WTC11 (cell line): Measurements from ENCODE around the gene ATP2B3. TPM values are rescaled to one million over a fixed set of nuclear protein-coding genes. Genes with fewer than 3 reads are reported as not detected.

Source experiments
- ATAC-seq: fragments of 200-7000 bp; cut with Tn5 transposase; 2 replicates; pipeline ENCODE4 v1.10.0; 2021; ENCODE audit warnings: mild to moderate bottlenecking, moderate library complexity
- CTCF ChIA-PET: fragments of 300-600 bp; sonication (Branson Sonifier 250); formaldehyde crosslinking; loops from one replicate; lab custom pipeline; 2021; ENCODE audit warnings: antibody characterized with exemption; lab: Charles Lee
- POLR2A ChIA-PET: fragments of 350-600 bp; sonication (Branson Sonifier 250); formaldehyde crosslinking; loops from one replicate; lab custom pipeline; 2021; ENCODE audit warnings: antibody characterized with exemption; lab: Charles Lee
- DNase-seq: peaks from one replicate; pipeline ENCODE4 v3.0.0; 2021; ENCODE audit warnings: low spot score
- H3K27ac Mint-ChIP-seq: 2 replicates; pipeline ENCODE4 v1.8.0; 2021; ENCODE audit warnings: mixed read lengths
- H3K27me3 Mint-ChIP-seq: 2 replicates; pipeline ENCODE4 v1.8.0; 2021; ENCODE audit warnings: low read depth, mild to moderate bottlenecking, moderate library complexity, mixed read lengths
- H3K36me3 Mint-ChIP-seq: 2 replicates; pipeline ENCODE4 v1.8.0; 2021; ENCODE audit warnings: mixed read lengths
- H3K4me1 Mint-ChIP-seq: 2 replicates; pipeline ENCODE4 v1.8.0; 2022; ENCODE audit warnings: mixed read lengths
- H3K4me3 Mint-ChIP-seq: 2 replicates; pipeline ENCODE4 v1.8.0; 2021; ENCODE audit warnings: mild to moderate bottlenecking, moderate library complexity, mixed read lengths
- H3K9me3 Mint-ChIP-seq: 2 replicates; pipeline ENCODE4 v1.8.0; 2021; ENCODE audit warnings: mixed read lengths
- ATF2 ChIP-seq: sonication (generic); formaldehyde crosslinking; IDR thresholded peaks from 2 replicates; pipeline ENCODE4 v1.8.1; 2022; ENCODE audit warnings: low read depth, missing genetic modification reagents, borderline replicate concordance
- E2F5 ChIP-seq: sonication (generic); formaldehyde crosslinking; IDR thresholded peaks from 2 replicates; pipeline ENCODE4 v1.8.1; 2022; ENCODE audit warnings: mild to moderate bottlenecking, moderate library complexity, missing genetic modification reagents
- ERG ChIP-seq: fragments of 250-450 bp; sonication (Bioruptor Pico); IDR thresholded peaks from 2 replicates; pipeline ENCODE4 v1.8.0; 2021; ENCODE audit warnings: mild to moderate bottlenecking
- FOXP1 ChIP-seq: sonication (generic); formaldehyde crosslinking; IDR thresholded peaks from 2 replicates; pipeline ENCODE4 v1.8.0; 2022; ENCODE audit warnings: missing genetic modification reagents, mild to moderate bottlenecking, moderate library complexity, borderline replicate concordance
- IRF2 ChIP-seq: sonication (generic); formaldehyde crosslinking; IDR thresholded peaks from 2 replicates; pipeline ENCODE4 v1.8.0; 2022; ENCODE audit warnings: low read depth, missing genetic modification reagents, borderline replicate concordance
- JUN ChIP-seq: sonication (generic); formaldehyde crosslinking; IDR thresholded peaks from 2 replicates; pipeline ENCODE4 v1.8.0; 2023; ENCODE audit warnings: mild to moderate bottlenecking, missing genetic modification reagents
- KAT7 ChIP-seq: sonication (generic); formaldehyde crosslinking; IDR thresholded peaks from 2 replicates; pipeline ENCODE4 v1.8.1; 2023; ENCODE audit warnings: missing genetic modification reagents, mild to moderate bottlenecking, borderline replicate concordance
- NFE2L1 ChIP-seq: sonication (generic); formaldehyde crosslinking; IDR thresholded peaks from 2 replicates; pipeline ENCODE4 v1.8.1; 2023; ENCODE audit warnings: missing genetic modification reagents
- NFYB ChIP-seq: sonication (generic); formaldehyde crosslinking; conservative IDR thresholded peaks from 2 replicates; pipeline ENCODE4 v1.8.0; 2022; ENCODE audit warnings: low read depth, missing genetic modification reagents
- NR1H2 ChIP-seq: sonication (generic); formaldehyde crosslinking; IDR thresholded peaks from 2 replicates; pipeline ENCODE4 v1.9.0; 2021; ENCODE audit warnings: mild to moderate bottlenecking, moderate library complexity, missing genetic modification reagents
- NR3C1 ChIP-seq: sonication (generic); formaldehyde crosslinking; conservative IDR thresholded peaks from 2 replicates; pipeline ENCODE4 v1.8.1; 2023; ENCODE audit warnings: low read depth, mild to moderate bottlenecking, missing genetic modification reagents
- OVOL2 ChIP-seq: fragments of 250-450 bp; sonication (Bioruptor Pico); IDR thresholded peaks from 2 replicates; pipeline ENCODE4 v1.9.0; 2021; ENCODE audit warnings: mild to moderate bottlenecking, borderline replicate concordance
- SMAD3 ChIP-seq: sonication (generic); formaldehyde crosslinking; IDR thresholded peaks from 2 replicates; pipeline ENCODE4 v1.8.0; 2022; ENCODE audit warnings: missing genetic modification reagents, mild to moderate bottlenecking, borderline replicate concordance
- ZNF263 ChIP-seq: sonication (generic); formaldehyde crosslinking; IDR thresholded peaks from 2 replicates; pipeline ENCODE4 v1.8.1; 2022; ENCODE audit warnings: low read depth, mild to moderate bottlenecking, moderate library complexity, missing genetic modification reagents
- ZNF423 ChIP-seq: fragments of 250-450 bp; sonication (Bioruptor Pico); IDR thresholded peaks from 2 replicates; pipeline ENCODE4 v2.1.2; 2022; ENCODE audit warnings: mild to moderate bottlenecking, moderate library complexity
- total RNA-seq: library from RNA; stranded (reverse); gene quantifications from 3 replicates; pipeline ENCODE4 v1.2.3, GENCODE V29; 2021
- TF ChIP-seq, protein P1 (sequence below): fragments of 250-450 bp; sonication (Bioruptor Pico); IDR thresholded peaks from 2 replicates; pipeline ENCODE4 v1.9.0; 2021; ENCODE audit warnings: mild to moderate bottlenecking
- TF ChIP-seq, protein P2 (sequence below): sonication (generic); formaldehyde crosslinking; IDR thresholded peaks from 2 replicates; pipeline ENCODE4 v1.8.1; 2023; ENCODE audit warnings: mild to moderate bottlenecking, moderate library complexity, missing genetic modification reagents
- TF ChIP-seq, protein P3 (sequence below): sonication (generic); formaldehyde crosslinking; IDR thresholded peaks from 2 replicates; pipeline ENCODE4 v1.8.1; 2022; ENCODE audit warnings: missing genetic modification reagents, borderline replicate concordance
- TF ChIP-seq, protein P4 (sequence below): sonication (generic); formaldehyde crosslinking; conservative IDR thresholded peaks from 2 replicates; pipeline ENCODE4 v1.8.1; 2022; ENCODE audit warnings: mild to moderate bottlenecking, missing genetic modification reagents
- TF ChIP-seq, protein P5 (sequence below): sonication (generic); formaldehyde crosslinking; IDR thresholded peaks from 2 replicates; pipeline ENCODE4 v1.8.1; 2023; ENCODE audit warnings: mild to moderate bottlenecking, missing genetic modification reagents, moderate library complexity
- TF ChIP-seq, protein P6 (sequence below): sonication (generic); formaldehyde crosslinking; IDR thresholded peaks from 2 replicates; pipeline ENCODE4 v1.8.0; 2022; ENCODE audit warnings: mild to moderate bottlenecking, missing genetic modification reagents

ATP2B3 gene
- total RNA-seq, 1 experiment from 2014 or later: 0.28 TPM

DNA sequence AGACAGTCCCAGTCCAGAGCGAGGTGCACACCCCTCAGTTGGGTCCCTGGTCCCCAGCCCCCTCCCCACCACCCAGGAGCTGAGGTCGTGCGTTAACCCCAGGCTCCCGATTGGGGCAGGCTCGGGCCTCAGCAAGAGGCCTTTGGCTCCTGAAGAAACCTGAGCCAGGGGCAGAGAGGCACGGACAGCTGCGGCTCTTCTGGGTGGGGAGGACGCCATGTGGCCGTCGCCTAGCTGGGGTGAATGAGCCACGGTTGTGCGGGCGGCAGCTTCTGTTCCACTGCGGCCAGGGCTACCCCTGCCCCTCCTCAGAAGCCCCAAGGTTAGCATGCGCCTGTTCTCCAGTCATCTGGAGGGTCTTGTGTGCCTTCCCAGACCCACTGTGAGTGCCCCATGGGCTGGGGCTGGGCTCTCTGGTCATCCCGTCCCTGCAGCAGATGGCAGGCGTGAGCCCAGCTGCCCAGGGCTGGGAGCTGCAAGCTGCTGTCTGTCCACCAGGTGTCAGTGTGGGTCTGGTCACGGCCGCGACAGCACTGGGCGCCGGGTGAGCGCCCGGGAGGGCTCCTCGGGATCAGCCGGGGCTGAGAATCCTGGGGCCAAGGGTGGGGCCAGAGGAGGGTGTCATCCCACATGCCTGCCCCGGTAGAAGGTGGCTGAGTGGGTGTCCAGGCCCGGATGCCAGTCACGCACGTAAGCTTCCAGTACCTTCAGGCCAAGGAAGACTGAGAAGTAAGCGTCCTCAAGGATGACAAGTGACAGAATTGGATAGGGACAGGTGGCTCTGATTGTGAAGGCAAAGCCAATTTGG, 21.9 kb downstream of the ATP2B3 start:
- ATAC-seq: peak; percentile 93
- Mint-ChIP-seq H3K4me3 (no peak overlapping the region), H3K4me1 (no peaks in the 10 kb centered on the region), H3K36me3 (no peaks in the 10 kb centered on the region), H3K27ac (no peak overlapping the region), H3K9me3 (no peaks in the 10 kb centered on the region), H3K27me3 (no peaks in the 10 kb centered on the region)
- DNase-seq: peak; percentile 76
- TF ChIP-seq OVOL2 (CRISPR knock-in tag) (no peak), ERG (CRISPR knock-in tag) (0 out of 2 replicates have a peak, but pooled peaks have one; percentile 54), ZNF423 (CRISPR knock-in tag) (peak; percentile 31; the same call in 1 of the 2 replicates)
- CTCF ChIA-PET: interaction anchor here (0.6 to 3.8 kb wide), 41 partner anchors 9 to 598 kb away, joined by 3 to 48 read pairs (median 7); partner anchors contain the start of genes ATP2B3, CCNQ, HAUS7 and SLC6A8
- POLR2A ChIA-PET: interaction anchor here (0.6 kb wide), 1 partner anchor 35 kb away, joined by 3 read pairs; no protein-coding TSS in a partner anchor

- ChIA-PET POLR2A (no interaction called here), CTCF (interaction anchor here (1.0 to 3.8 kb wide), 35 partner anchors 10 to 507 kb away, joined by 3 to 48 read pairs (median 7); partner anchors contain the start of genes ATP2B3, CCNQ and HAUS7)
- no peaks in the 10 kb centered on the region for H3K9me3 Mint-ChIP-seq
- no peak overlapping the region for H3K27ac Mint-ChIP-seq
- no peaks in the 10 kb centered on the region for H3K4me1 Mint-ChIP-seq
- DNase-seq (no peak), ATAC-seq (no peak)
- H3K4me3 Mint-ChIP-seq: no peak overlapping the region
- no peaks in the 10 kb centered on the region for H3K36me3 Mint-ChIP-seq
- no peaks in the 10 kb centered on the region for H3K27me3 Mint-ChIP-seq
- TF ChIP-seq, protein P1, sequence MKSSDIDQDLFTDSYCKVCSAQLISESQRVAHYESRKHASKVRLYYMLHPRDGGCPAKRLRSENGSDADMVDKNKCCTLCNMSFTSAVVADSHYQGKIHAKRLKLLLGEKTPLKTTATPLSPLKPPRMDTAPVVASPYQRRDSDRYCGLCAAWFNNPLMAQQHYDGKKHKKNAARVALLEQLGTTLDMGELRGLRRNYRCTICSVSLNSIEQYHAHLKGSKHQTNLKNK (CRISPR knock-in tag): no peak
- TF ChIP-seq ATF2 (CRISPR knock-in tag) (no peak), E2F5 (CRISPR knock-in tag) (no peak), NFE2L1 (CRISPR knock-in tag) (no peak), FOXP1 (CRISPR knock-in tag) (no peak), JUN (no peak), NR1H2 (no peak), KAT7 (CRISPR knock-in tag) (no peak), NFYB (no peak), ZNF263 (CRISPR knock-in tag) (no peak), SMAD3 (no peak), IRF2 (CRISPR knock-in tag) (no peak), NR3C1 (CRISPR knock-in tag) (no peak)
- TF ChIP-seq, protein P2, sequence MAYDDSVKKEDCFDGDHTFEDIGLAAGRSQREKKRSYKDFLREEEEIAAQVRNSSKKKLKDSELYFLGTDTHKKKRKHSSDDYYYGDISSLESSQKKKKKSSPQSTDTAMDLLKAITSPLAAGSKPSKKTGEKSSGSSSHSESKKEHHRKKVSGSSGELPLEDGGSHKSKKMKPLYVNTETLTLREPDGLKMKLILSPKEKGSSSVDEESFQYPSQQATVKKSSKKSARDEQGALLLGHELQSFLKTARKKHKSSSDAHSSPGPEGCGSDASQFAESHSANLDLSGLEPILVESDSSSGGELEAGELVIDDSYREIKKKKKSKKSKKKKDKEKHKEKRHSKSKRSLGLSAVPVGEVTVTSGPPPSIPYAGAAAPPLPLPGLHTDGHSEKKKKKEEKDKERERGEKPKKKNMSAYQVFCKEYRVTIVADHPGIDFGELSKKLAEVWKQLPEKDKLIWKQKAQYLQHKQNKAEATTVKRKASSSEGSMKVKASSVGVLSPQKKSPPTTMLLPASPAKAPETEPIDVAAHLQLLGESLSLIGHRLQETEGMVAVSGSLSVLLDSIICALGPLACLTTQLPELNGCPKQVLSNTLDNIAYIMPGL: no peak
- TF ChIP-seq, protein P3, sequence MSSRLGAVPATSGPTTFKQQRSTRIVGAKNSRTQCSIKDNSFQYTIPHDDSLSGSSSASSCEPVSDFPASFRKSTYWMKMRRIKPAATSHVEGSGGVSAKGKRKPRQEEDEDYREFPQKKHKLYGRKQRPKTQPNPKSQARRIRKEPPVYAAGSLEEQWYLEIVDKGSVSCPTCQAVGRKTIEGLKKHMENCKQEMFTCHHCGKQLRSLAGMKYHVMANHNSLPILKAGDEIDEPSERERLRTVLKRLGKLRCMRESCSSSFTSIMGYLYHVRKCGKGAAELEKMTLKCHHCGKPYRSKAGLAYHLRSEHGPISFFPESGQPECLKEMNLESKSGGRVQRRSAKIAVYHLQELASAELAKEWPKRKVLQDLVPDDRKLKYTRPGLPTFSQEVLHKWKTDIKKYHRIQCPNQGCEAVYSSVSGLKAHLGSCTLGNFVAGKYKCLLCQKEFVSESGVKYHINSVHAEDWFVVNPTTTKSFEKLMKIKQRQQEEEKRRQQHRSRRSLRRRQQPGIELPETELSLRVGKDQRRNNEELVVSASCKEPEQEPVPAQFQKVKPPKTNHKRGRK (CRISPR knock-in tag): no peak
- TF ChIP-seq, protein P4, sequence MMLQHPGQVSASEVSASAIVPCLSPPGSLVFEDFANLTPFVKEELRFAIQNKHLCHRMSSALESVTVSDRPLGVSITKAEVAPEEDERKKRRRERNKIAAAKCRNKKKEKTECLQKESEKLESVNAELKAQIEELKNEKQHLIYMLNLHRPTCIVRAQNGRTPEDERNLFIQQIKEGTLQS (CRISPR knock-in tag): no peak
- TF ChIP-seq, protein P5, sequence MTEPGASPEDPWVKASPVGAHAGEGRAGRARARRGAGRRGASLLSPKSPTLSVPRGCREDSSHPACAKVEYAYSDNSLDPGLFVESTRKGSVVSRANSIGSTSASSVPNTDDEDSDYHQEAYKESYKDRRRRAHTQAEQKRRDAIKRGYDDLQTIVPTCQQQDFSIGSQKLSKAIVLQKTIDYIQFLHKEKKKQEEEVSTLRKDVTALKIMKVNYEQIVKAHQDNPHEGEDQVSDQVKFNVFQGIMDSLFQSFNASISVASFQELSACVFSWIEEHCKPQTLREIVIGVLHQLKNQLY (CRISPR knock-in tag): no peak
- TF ChIP-seq, protein P6, sequence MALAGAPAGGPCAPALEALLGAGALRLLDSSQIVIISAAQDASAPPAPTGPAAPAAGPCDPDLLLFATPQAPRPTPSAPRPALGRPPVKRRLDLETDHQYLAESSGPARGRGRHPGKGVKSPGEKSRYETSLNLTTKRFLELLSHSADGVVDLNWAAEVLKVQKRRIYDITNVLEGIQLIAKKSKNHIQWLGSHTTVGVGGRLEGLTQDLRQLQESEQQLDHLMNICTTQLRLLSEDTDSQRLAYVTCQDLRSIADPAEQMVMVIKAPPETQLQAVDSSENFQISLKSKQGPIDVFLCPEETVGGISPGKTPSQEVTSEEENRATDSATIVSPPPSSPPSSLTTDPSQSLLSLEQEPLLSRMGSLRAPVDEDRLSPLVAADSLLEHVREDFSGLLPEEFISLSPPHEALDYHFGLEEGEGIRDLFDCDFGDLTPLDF (CRISPR knock-in tag): no peak
These were observed 22.5 kb downstream of the ATP2B3 start for GRCh38 chrX:153539979-153540358.
